ENCODE measurements around the gene TAAR5. TPM values are rescaled to one million over a fixed set of nuclear protein-coding genes. Genes with fewer than 3 reads are reported as not detected.

Gene TAAR5
- polyA plus RNA-seq, 1 donor from 2014 or later: not detected

- H4K20me1 ChIP-seq (ENCODE audit: insufficient read depth): no peaks in the 10 kb centered on the region
- TF ChIP-seq, protein P1, sequence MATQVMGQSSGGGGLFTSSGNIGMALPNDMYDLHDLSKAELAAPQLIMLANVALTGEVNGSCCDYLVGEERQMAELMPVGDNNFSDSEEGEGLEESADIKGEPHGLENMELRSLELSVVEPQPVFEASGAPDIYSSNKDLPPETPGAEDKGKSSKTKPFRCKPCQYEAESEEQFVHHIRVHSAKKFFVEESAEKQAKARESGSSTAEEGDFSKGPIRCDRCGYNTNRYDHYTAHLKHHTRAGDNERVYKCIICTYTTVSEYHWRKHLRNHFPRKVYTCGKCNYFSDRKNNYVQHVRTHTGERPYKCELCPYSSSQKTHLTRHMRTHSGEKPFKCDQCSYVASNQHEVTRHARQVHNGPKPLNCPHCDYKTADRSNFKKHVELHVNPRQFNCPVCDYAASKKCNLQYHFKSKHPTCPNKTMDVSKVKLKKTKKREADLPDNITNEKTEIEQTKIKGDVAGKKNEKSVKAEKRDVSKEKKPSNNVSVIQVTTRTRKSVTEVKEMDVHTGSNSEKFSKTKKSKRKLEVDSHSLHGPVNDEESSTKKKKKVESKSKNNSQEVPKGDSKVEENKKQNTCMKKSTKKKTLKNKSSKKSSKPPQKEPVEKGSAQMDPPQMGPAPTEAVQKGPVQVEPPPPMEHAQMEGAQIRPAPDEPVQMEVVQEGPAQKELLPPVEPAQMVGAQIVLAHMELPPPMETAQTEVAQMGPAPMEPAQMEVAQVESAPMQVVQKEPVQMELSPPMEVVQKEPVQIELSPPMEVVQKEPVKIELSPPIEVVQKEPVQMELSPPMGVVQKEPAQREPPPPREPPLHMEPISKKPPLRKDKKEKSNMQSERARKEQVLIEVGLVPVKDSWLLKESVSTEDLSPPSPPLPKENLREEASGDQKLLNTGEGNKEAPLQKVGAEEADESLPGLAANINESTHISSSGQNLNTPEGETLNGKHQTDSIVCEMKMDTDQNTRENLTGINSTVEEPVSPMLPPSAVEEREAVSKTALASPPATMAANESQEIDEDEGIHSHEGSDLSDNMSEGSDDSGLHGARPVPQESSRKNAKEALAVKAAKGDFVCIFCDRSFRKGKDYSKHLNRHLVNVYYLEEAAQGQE (IDR thresholded peaks at IDR 0.05; ENCODE audit: borderline replicate concordance): no peak
- TF ChIP-seq MXI1 (conservative IDR thresholded peaks at IDR 0.05; ENCODE audit: poor library complexity, severe bottlenecking) (no peak), TAF1 (IDR thresholded peaks at IDR 0.05; ENCODE audit: low read depth) (no peak), EP300 (conservative IDR thresholded peaks at IDR 0.05; ENCODE audit: poor library complexity, severe bottlenecking) (no peak), EZH2 (IDR thresholded peaks at IDR 0.05; ENCODE audit: borderline replicate concordance, insufficient read depth, low read length, poor library complexity, severe bottlenecking) (no peak), CTCF (IDR thresholded peaks at IDR 0.05; ENCODE audit: poor library complexity, severe bottlenecking) (no peak), RAD21 (conservative IDR thresholded peaks at IDR 0.05) (no peak), SMC3 (conservative IDR thresholded peaks at IDR 0.05; ENCODE audit: poor library complexity) (no peak), POLR2AphosphoS5 (IDR thresholded peaks at IDR 0.05) (no peak)
- H3K9me3 ChIP-seq (ENCODE audit: low read length): no peaks in the 10 kb centered on the region
- no peaks in the 10 kb centered on the region for H3F3A ChIP-seq (ENCODE audit: insufficient read depth, low read length, poor library complexity, severe bottlenecking)
- no peak within 1 kb of the TSS for H3K27ac ChIP-seq (ENCODE audit: low read length)
- H3K36me3 ChIP-seq (ENCODE audit: insufficient read depth, low read length): no peaks in the 10 kb centered on the region
- no peaks in the 10 kb centered on the region for H3K9me2 ChIP-seq (ENCODE audit: insufficient read depth, low read length)
- no peak within 1 kb of the TSS for H2AFZ ChIP-seq (ENCODE audit: low read depth, low read length)
- H3K4me2 ChIP-seq (ENCODE audit: low read length): no peak within 1 kb of the TSS
- no peaks in the 10 kb centered on the region for H3K27me3 ChIP-seq (ENCODE audit: insufficient read depth, low read depth, low read length)
- no peak within 1 kb of the TSS for H3K4me3 ChIP-seq (ENCODE audit: low read length)
- H3K79me2 ChIP-seq (replicated peaks; ENCODE audit: insufficient read depth, low read length): no peaks in the 10 kb centered on the region
- H3K9ac ChIP-seq (ENCODE audit: low read length): no peak within 1 kb of the TSS
Measured at GRCh38 chr6:132570221-132570777, 19.2 kb downstream of the TAAR5 start, which contains the start of gene TAAR6. Gene TAAR6 (plus strand): TSS chr6:132570322. CDS start chr6:132570322, 0 bp downstream.

DNA sequence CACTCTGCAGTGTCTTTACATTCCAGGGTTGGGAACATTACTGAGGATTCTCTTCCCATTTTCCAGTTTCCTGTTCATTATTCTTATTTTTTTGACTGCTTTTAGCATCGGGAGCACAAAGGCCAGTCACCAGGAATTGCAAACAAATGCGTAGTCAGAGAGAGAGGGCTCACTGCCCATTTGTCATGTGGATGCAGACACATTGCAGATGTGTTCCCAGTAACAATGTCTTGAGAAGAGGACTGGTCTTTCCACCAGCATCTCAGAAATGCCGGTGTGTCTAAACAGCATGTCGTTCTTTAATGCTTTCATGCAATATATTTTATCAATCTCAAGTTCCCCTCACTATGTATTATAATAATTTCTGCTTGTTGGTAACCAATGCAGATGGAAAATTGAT lies 20.4 kb downstream of the TAAR5 start:
- no peak overlapping the region for H3K27ac ChIP-seq (ENCODE audit: low read length)

More for the DNA sequence above, 20.4 kb downstream of the TAAR5 start:
- H3K9ac ChIP-seq (ENCODE audit: low read length): no peak overlapping the region
- no peaks in the 10 kb centered on the region for H3K9me2 ChIP-seq (ENCODE audit: insufficient read depth, low read length)
- TF ChIP-seq MXI1 (conservative IDR thresholded peaks at IDR 0.05; ENCODE audit: poor library complexity, severe bottlenecking): no peak
- TF ChIP-seq POLR2AphosphoS5 (IDR thresholded peaks at IDR 0.05): no peak
- TF ChIP-seq EP300 (conservative IDR thresholded peaks at IDR 0.05; ENCODE audit: poor library complexity, severe bottlenecking): no peak
- no peak for TF ChIP-seq SMC3 (conservative IDR thresholded peaks at IDR 0.05; ENCODE audit: poor library complexity)
- TF ChIP-seq TAF1 (IDR thresholded peaks at IDR 0.05; ENCODE audit: low read depth): no peak
- TF ChIP-seq EZH2 (IDR thresholded peaks at IDR 0.05; ENCODE audit: borderline replicate concordance, insufficient read depth, low read length, poor library complexity, severe bottlenecking): no peak
- TF ChIP-seq CTCF (IDR thresholded peaks at IDR 0.05; ENCODE audit: poor library complexity, severe bottlenecking): no peak
- TF ChIP-seq, protein P1 (IDR thresholded peaks at IDR 0.05; ENCODE audit: borderline replicate concordance): no peak
- no peak for TF ChIP-seq RAD21 (conservative IDR thresholded peaks at IDR 0.05)
- H3K4me3 ChIP-seq (ENCODE audit: low read length): no peak overlapping the region
- H3K27me3 ChIP-seq (ENCODE audit: insufficient read depth, low read depth, low read length): no peaks in the 10 kb centered on the region
- no peaks in the 10 kb centered on the region for H3K79me2 ChIP-seq (replicated peaks; ENCODE audit: insufficient read depth, low read length)
- H4K20me1 ChIP-seq (ENCODE audit: insufficient read depth): no peaks in the 10 kb centered on the region
- no peaks in the 10 kb centered on the region for H3K36me3 ChIP-seq (ENCODE audit: insufficient read depth, low read length)
- no peaks in the 10 kb centered on the region for H3F3A ChIP-seq (ENCODE audit: insufficient read depth, low read length, poor library complexity, severe bottlenecking)
- no peak overlapping the region for H2AFZ ChIP-seq (ENCODE audit: low read depth, low read length)
- H3K4me2 ChIP-seq (ENCODE audit: low read length): no peak overlapping the region
- no peaks in the 10 kb centered on the region for H3K9me3 ChIP-seq (ENCODE audit: low read length)
